Activated naive CD4-positive, alpha-beta T cell treated with anti-CD3 and anti-CD28 coated beads, Interleukin-2, amount 10 ng/mL, durations not matched to agents 7 days and 5 days (primary cell): ENCODE results near the gene USP17L18.
"Not testable (repeated sequence)": the region's sequence is repeated elsewhere in the genome, so short reads cannot be mapped to it uniquely, and the experiment has no call there.

ENCODE experiments used
- CTCF ChIA-PET: fragments of 350-600 bp; sonication (Branson Sonifier 250); formaldehyde crosslinking; loops from one replicate; lab custom pipeline; 2021; ENCODE audit warnings: antibody characterized with exemption; lab: Charles Lee
- DNase-seq: peaks from one replicate; pipeline ENCODE4 v3.0.0-alpha.2; 2020
- H3K27ac Mint-ChIP-seq: one replicate; pipeline ENCODE4 v1.8.0; 2021; ENCODE audit warnings: mild to moderate bottlenecking, moderate library complexity, mixed read lengths
- H3K27me3 Mint-ChIP-seq: one replicate; pipeline ENCODE4 v1.8.0; 2021; ENCODE audit warnings: mild to moderate bottlenecking, mixed read lengths
- H3K36me3 Mint-ChIP-seq: one replicate; pipeline ENCODE4 v1.8.0; 2021; ENCODE audit warnings: mixed read lengths
- H3K4me1 Mint-ChIP-seq: one replicate; pipeline ENCODE4 v1.8.0; 2021; ENCODE audit warnings: mixed read lengths
- H3K4me3 Mint-ChIP-seq: one replicate; pipeline ENCODE4 v1.8.0; 2021; ENCODE audit warnings: mild to moderate bottlenecking, moderate library complexity, mixed read lengths
- H3K9me3 Mint-ChIP-seq: one replicate; pipeline ENCODE4 v1.8.0; 2021; ENCODE audit warnings: mixed read lengths

USP17L18 gene, protein sequence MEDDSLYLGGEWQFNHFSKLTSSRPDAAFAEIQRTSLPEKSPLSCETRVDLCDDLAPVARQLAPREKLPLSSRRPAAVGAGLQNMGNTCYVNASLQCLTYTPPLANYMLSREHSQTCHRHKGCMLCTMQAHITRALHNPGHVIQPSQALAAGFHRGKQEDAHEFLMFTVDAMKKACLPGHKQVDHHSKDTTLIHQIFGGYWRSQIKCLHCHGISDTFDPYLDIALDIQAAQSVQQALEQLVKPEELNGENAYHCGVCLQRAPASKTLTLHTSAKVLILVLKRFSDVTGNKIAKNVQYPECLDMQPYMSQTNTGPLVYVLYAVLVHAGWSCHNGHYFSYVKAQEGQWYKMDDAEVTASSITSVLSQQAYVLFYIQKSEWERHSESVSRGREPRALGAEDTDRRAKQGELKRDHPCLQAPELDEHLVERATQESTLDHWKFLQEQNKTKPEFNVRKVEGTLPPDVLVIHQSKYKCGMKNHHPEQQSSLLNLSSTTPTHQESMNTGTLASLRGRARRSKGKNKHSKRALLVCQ

DNA sequence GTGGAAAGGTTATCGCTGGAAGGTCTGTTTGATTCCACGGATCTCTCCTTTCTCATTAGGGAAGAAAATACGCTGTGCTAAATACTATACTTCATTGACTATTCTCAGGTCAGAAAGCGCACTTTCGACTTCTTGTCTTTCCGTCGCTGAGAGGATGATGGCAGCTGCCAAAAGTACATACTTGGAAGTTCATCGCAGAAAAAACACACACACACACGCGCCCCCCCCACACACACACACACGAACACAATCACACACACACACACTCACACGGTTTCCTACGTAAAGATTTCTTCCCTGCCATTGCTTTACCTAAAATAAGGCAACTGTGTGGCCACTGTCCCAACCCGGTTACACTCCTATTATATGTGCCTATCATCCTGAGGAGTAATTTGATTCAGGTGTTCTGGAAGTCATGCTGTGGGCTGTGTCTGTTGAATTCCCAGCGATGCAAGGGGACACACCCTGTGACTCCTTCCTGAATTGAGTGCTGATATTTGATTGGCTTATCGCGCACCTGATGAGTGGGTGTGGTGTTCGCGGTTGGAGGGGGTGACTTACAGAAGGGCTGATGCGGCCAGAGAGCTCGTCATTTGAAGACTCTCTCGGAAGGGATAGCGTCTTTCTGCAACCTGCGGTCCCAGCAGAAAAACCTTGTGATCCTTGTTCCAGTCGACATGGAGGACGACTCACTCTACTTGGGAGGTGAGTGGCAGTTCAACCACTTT, at the start of gene USP17L18:
TSS of gene USP17L18 (plus strand) at position 678 of the 728 bp plus-strand sequence. CDS start at position 678, 0 bp downstream.
- CTCF ChIA-PET, H3K4me3 Mint-ChIP-seq, H3K27me3 Mint-ChIP-seq, H3K36me3 Mint-ChIP-seq, H3K27ac Mint-ChIP-seq, H3K4me1 Mint-ChIP-seq, H3K9me3 Mint-ChIP-seq: not testable (repeated sequence)
- DNase-seq, result peak; percentile 14

DNA sequence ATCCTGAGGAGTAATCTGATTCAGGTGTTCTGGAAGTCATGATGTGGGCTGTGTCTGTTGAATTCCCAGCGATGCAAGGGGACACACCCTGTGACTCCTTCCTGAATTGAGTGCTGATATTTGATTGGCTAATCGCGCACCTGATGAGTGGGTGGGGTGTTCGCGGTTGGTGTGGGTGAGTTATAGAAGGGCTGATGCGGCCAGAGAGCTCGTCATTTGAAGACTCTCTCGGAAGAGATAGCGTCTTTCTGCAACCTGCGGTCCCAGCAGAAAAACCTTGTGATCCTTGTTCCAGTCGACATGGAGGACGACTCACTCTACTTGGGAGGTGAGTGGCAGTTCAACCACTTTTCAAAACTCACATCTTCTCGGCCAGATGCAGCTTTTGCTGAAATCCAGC, 38.1 kb upstream of the USP17L18 start, which contains the start of gene USP17L10:
TSS of gene USP17L10 (plus strand) at position 301 of the 400 bp plus-strand sequence. CDS start at position 301, 0 bp downstream.
- H3K27ac Mint-ChIP-seq, DNase-seq, CTCF ChIA-PET, H3K27me3 Mint-ChIP-seq, H3K9me3 Mint-ChIP-seq, H3K4me1 Mint-ChIP-seq, H3K4me3 Mint-ChIP-seq, H3K36me3 Mint-ChIP-seq: not testable (repeated sequence)

DNA sequence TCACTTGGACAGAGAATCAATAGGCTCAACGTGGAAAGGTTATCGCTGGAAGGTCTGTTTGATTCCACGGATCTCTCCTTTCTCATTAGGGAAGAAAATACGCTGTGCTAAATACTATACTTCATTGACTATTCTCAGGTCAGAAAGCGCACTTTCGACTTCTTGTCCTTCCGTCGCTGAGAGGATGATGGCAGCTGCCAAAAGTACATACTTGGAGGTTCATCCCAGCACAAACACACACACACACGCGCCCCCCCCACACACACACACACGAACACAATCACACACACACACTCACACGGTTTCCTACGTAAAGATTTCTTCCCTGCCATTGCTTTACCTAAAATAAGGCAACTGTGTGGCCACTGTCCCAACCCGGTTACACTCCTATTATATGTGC, 33.7 kb upstream of the USP17L18 start:
- H3K27me3 Mint-ChIP-seq, H3K27ac Mint-ChIP-seq, DNase-seq, H3K4me1 Mint-ChIP-seq, H3K36me3 Mint-ChIP-seq, CTCF ChIA-PET, H3K4me3 Mint-ChIP-seq, H3K9me3 Mint-ChIP-seq: not testable (repeated sequence)

DNA sequence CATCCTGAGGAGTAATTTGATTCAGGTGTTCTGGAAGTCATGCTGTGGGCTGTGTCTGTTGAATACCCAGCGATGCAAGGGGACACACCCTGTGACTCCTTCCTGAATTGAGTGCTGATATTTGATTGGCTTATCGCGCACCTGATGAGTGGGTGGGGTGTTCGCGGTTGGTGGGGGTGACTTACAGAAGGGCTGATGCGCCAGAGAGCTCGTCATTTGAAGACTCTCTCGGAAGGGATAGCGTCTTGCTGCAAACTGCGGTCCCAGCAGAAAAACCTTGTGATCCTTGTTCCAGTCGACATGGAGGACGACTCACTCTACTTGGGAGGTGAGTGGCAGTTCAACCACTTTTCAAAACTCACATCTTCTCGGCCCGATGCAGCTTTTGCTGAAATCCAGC, 33.3 kb upstream of the USP17L18 start, which contains the start of gene USP17L11:
TSS of gene USP17L11 (plus strand) at position 301 of the 400 bp plus-strand sequence. CDS start at position 301, 0 bp downstream.
- DNase-seq, H3K4me3 Mint-ChIP-seq, H3K4me1 Mint-ChIP-seq, CTCF ChIA-PET, H3K36me3 Mint-ChIP-seq, H3K27ac Mint-ChIP-seq, H3K27me3 Mint-ChIP-seq, H3K9me3 Mint-ChIP-seq: not testable (repeated sequence)

DNA sequence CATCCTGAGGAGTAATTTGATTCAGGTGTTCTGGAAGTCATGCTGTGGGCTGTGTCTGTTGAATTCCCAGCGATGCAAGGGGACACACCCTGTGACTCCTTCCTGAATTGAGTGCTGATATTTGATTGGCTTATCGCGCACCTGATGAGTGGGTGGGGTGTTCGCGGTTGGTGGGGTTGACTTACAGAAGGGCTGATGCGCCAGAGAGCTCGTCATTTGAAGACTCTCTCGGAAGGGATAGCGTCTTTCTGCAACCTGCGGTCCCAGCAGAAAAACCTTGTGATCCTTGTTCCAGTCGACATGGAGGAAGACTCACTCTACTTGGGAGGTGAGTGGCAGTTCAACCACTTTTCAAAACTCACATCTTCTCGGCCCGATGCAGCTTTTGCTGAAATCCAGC, 28.6 kb upstream of the USP17L18 start, which contains the start of gene USP17L12:
TSS of gene USP17L12 (plus strand) at position 301 of the 400 bp plus-strand sequence. CDS start at position 301, 0 bp downstream.
- H3K27ac Mint-ChIP-seq, DNase-seq, H3K4me1 Mint-ChIP-seq, CTCF ChIA-PET, H3K9me3 Mint-ChIP-seq, H3K36me3 Mint-ChIP-seq, H3K4me3 Mint-ChIP-seq, H3K27me3 Mint-ChIP-seq: not testable (repeated sequence)

DNA sequence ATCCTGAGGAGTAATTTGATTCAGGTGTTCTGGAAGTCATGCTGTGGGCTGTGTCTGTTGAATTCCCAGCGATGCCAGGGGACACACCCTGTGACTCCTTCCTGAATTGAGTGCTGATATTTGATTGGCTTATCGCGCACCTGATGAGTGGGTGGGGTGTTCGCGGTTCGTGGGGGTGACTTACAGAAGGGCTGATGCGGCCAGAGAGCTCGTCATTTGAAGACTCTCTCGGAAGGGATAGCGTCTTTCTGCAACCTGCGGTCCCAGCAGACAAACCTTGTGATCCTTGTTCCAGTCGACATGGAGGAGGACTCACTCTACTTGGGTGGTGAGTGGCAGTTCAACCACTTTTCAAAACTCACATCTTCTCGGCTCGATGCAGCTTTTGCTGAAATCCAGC, 23.8 kb upstream of the USP17L18 start, which contains the start of gene USP17L13:
TSS of gene USP17L13 (plus strand) at position 301 of the 400 bp plus-strand sequence. CDS start at position 301, 0 bp downstream.
- H3K4me3 Mint-ChIP-seq, DNase-seq, H3K27ac Mint-ChIP-seq, H3K9me3 Mint-ChIP-seq, H3K4me1 Mint-ChIP-seq, H3K27me3 Mint-ChIP-seq, CTCF ChIA-PET, H3K36me3 Mint-ChIP-seq: not testable (repeated sequence)

DNA sequence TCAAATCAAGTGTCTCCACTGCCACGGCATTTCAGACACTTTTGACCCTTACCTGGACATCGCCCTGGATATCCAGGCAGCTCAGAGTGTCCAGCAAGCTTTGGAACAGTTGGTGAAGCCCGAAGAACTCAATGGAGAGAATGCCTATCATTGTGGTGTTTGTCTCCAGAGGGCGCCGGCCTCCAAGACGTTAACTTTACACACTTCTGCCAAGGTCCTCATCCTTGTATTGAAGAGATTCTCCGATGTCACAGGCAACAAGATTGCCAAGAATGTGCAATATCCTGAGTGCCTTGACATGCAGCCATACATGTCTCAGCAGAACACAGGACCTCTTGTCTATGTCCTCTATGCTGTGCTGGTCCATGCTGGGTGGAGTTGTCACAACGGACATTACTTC, 18.2 kb upstream of the USP17L18 start:
- H3K27ac Mint-ChIP-seq, CTCF ChIA-PET, H3K36me3 Mint-ChIP-seq, H3K9me3 Mint-ChIP-seq, H3K27me3 Mint-ChIP-seq, DNase-seq, H3K4me1 Mint-ChIP-seq, H3K4me3 Mint-ChIP-seq: not testable (repeated sequence)

DNA sequence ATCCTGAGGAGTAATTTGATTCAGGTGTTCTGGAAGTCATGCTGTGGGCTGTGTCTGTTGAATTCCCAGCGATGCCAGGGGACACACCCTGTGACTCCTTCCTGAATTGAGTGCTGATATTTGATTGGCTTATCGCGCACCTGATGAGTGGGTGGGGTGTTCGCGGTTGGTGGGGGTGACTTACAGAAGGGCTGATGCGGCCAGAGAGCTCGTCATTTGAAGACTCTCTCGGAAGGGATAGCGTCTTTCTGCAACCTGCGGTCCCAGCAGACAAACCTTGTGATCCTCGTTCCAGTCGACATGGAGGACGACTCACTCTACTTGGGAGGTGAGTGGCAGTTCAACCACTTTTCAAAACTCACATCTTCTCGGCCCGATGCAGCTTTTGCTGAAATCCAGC, 14.3 kb upstream of the USP17L18 start, which contains the start of gene USP17L15:
TSS of gene USP17L15 (plus strand) at position 301 of the 400 bp plus-strand sequence. CDS start at position 301, 0 bp downstream.
- H3K36me3 Mint-ChIP-seq, result not testable (repeated sequence)

DNA sequence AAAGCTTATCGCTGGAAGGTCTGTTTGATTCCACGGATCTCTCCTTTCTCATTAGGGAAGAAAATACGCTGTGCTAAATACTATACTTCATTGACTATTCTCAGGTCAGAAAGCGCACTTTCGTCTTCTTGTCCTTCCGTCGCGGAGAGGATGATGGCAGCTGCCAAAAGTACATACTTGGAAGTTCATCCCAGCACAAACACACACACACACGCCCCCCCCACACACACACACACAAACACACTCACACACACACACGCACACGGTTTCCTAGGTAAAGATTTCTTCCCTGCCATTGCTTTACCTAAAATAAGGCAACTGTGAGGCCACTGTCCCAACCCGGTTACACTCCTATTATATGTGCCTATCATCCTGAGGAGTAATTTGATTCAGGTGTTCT, 10.0 kb upstream of the USP17L18 start:
- not testable (repeated sequence) for H3K27ac Mint-ChIP-seq, H3K9me3 Mint-ChIP-seq

More for the DNA sequence above, 14.3 kb upstream of the USP17L18 start, which contains the start of gene USP17L15:
- CTCF ChIA-PET, H3K4me1 Mint-ChIP-seq, H3K9me3 Mint-ChIP-seq, DNase-seq, H3K4me3 Mint-ChIP-seq, H3K27me3 Mint-ChIP-seq, H3K27ac Mint-ChIP-seq: not testable (repeated sequence)

DNA sequence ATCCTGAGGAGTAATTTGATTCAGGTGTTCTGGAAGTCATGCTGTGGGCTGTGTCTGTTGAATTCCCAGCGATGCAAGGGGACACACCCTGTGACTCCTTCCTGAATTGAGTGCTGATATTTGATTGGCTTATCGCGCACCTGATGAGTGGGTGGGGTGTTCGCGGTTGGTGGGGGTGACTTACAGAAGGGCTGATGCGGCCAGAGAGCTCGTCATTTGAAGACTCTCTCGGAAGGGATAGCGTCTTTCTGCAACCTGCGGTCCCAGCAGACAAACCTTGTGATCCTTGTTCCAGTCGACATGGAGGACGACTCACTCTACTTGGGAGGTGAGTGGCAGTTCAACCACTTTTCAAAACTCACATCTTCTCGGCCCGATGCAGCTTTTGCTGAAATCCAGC, 4.9 kb upstream of the USP17L18 start, which contains the start of gene USP17L17:
TSS of gene USP17L17 (plus strand) at position 301 of the 400 bp plus-strand sequence. CDS start at position 301, 0 bp downstream.
- H3K27ac Mint-ChIP-seq, CTCF ChIA-PET, H3K4me3 Mint-ChIP-seq, DNase-seq, H3K36me3 Mint-ChIP-seq, H3K9me3 Mint-ChIP-seq, H3K4me1 Mint-ChIP-seq, H3K27me3 Mint-ChIP-seq: not testable (repeated sequence)

More for the DNA sequence above, 10.0 kb upstream of the USP17L18 start:
- H3K4me3 Mint-ChIP-seq, H3K36me3 Mint-ChIP-seq, CTCF ChIA-PET, H3K27me3 Mint-ChIP-seq, H3K4me1 Mint-ChIP-seq: not testable (repeated sequence)
- peak; percentile 12 for DNase-seq

DNA sequence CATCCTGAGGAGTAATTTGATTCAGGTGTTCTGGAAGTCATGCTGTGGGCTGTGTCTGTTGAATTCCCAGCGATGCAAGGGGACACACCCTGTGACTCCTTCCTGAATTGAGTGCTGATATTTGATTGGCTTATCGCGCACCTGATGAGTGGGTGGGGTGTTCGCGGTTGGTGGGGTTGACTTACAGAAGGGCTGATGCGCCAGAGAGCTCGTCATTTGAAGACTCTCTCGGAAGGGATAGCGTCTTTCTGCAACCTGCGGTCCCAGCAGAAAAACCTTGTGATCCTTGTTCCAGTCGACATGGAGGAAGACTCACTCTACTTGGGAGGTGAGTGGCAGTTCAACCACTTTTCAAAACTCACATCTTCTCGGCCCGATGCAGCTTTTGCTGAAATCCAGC, 4.6 kb downstream of the USP17L18 start, which contains the start of gene USP17L19:
TSS of gene USP17L19 (plus strand) at position 301 of the 400 bp plus-strand sequence. CDS start at position 301, 0 bp downstream.
- CTCF ChIA-PET, H3K27ac Mint-ChIP-seq, H3K4me1 Mint-ChIP-seq, DNase-seq, H3K4me3 Mint-ChIP-seq, H3K27me3 Mint-ChIP-seq, H3K36me3 Mint-ChIP-seq, H3K9me3 Mint-ChIP-seq: not testable (repeated sequence)

DNA sequence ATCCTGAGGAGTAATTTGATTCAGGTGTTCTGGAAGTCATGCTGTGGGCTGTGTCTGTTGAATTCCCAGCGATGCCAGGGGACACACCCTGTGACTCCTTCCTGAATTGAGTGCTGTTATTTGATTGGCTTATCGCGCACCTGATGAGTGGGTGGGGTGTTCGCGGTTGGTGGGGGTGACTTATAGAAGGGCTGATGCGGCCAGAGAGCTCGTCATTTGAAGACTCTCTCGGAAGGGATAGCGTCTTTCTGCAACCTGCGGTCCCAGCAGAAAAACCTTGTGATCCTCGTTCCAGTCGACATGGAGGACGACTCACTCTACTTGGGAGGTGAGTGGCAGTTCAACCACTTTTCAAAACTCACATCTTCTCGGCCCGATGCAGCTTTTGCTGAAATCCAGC, 9.4 kb downstream of the USP17L18 start, which contains the start of gene USP17L20:
TSS of gene USP17L20 (plus strand) at position 301 of the 400 bp plus-strand sequence. CDS start at position 301, 0 bp downstream.
- CTCF ChIA-PET, H3K27ac Mint-ChIP-seq, DNase-seq, H3K9me3 Mint-ChIP-seq, H3K27me3 Mint-ChIP-seq, H3K4me3 Mint-ChIP-seq, H3K36me3 Mint-ChIP-seq, H3K4me1 Mint-ChIP-seq: not testable (repeated sequence)

DNA sequence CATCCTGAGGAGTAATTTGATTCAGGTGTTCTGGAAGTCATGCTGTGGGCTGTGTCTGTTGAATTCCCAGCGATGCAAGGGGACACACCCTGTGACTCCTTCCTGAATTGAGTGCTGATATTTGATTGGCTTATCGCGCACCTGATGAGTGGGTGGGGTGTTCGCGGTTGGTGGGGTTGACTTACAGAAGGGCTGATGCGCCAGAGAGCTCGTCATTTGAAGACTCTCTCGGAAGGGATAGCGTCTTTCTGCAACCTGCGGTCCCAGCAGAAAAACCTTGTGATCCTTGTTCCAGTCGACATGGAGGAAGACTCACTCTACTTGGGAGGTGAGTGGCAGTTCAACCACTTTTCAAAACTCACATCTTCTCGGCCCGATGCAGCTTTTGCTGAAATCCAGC, 14.1 kb downstream of the USP17L18 start, which contains the start of gene USP17L21:
TSS of gene USP17L21 (plus strand) at position 301 of the 400 bp plus-strand sequence. CDS start at position 301, 0 bp downstream.
- H3K27ac Mint-ChIP-seq, H3K4me3 Mint-ChIP-seq, CTCF ChIA-PET, H3K27me3 Mint-ChIP-seq, DNase-seq, H3K9me3 Mint-ChIP-seq, H3K4me1 Mint-ChIP-seq, H3K36me3 Mint-ChIP-seq: not testable (repeated sequence)

DNA sequence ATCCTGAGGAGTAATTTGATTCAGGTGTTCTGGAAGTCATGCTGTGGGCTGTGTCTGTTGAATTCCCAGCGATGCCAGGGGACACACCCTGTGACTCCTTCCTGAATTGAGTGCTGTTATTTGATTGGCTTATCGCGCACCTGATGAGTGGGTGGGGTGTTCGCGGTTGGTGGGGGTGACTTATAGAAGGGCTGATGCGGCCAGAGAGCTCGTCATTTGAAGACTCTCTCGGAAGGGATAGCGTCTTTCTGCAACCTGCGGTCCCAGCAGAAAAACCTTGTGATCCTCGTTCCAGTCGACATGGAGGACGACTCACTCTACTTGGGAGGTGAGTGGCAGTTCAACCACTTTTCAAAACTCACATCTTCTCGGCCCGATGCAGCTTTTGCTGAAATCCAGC, 18.9 kb downstream of the USP17L18 start, which contains the start of gene USP17L22:
TSS of gene USP17L22 (plus strand) at position 301 of the 400 bp plus-strand sequence. CDS start at position 301, 0 bp downstream.
- H3K36me3 Mint-ChIP-seq, H3K27me3 Mint-ChIP-seq, H3K27ac Mint-ChIP-seq, CTCF ChIA-PET, H3K4me3 Mint-ChIP-seq, DNase-seq, H3K9me3 Mint-ChIP-seq, H3K4me1 Mint-ChIP-seq: not testable (repeated sequence)
